ENCODE measurements around the gene TBL3.
A peak's percentile ranks its signal among the peaks of the same experiment; 100 is the strongest.
"Not testable (repeated sequence)": the region's sequence is repeated elsewhere in the genome, so short reads cannot be mapped to it uniquely, and the experiment has no call there.

The TBL3 gene

GRCh38 chr16:1971796-1972489 lies at the start of gene TBL3:
Gene TBL3 (plus strand): TSS chr16:1972053. CDS start chr16:1972165, 112 bp downstream.
- peak; percentile 91 to 96 for DNase-seq (ENCODE audit: low read depth in 2 of 2)

GRCh38 chr16:1922357-1922756 lies 49.5 kb upstream of the TBL3 start:
- no peak for DNase-seq (ENCODE audit: low read depth in 2 of 2)

GRCh38 chr16:1923299-1924034 lies 48.4 kb upstream of the TBL3 start:
- no peak for DNase-seq (ENCODE audit: low read depth in 2 of 2)

- no peak for DNase-seq (ENCODE audit: low read depth in 2 of 2)
Observed at GRCh38 chr16:1924095-1924494, 47.8 kb upstream of the TBL3 start.

- no peak for DNase-seq (ENCODE audit: low read depth in 2 of 2)
Observed at GRCh38 chr16:1926271-1926670, 45.6 kb upstream of the TBL3 start.

- no peak for DNase-seq (ENCODE audit: low read depth in 2 of 2)
Observed at GRCh38 chr16:1929105-1929504, 42.7 kb upstream of the TBL3 start.

- peak; percentile 79 to 83 for DNase-seq (ENCODE audit: low read depth in 2 of 2)
Observed at GRCh38 chr16:1929578-1930337, 42.1 kb upstream of the TBL3 start.

- no peak for DNase-seq (ENCODE audit: low read depth in 2 of 2)
Observed at GRCh38 chr16:1930338-1930720, 41.5 kb upstream of the TBL3 start.

- no peak for DNase-seq (ENCODE audit: low read depth in 2 of 2)
Observed at GRCh38 chr16:1932050-1933028, 39.5 kb upstream of the TBL3 start.

GRCh38 chr16:1933097-1933661 lies 38.7 kb upstream of the TBL3 start:
- DNase-seq (ENCODE audit: low read depth in 2 of 2), result no peak

GRCh38 chr16:1936945-1937479 lies 34.8 kb upstream of the TBL3 start:
- DNase-seq (ENCODE audit: low read depth in 2 of 2), result no peak

GRCh38 chr16:1938316-1938715 lies 33.5 kb upstream of the TBL3 start:
- no peak for DNase-seq (ENCODE audit: low read depth in 2 of 2)

- no peak for DNase-seq (ENCODE audit: low read depth in 2 of 2)
Observed at GRCh38 chr16:1938910-1939309, 32.9 kb upstream of the TBL3 start.

GRCh38 chr16:1939833-1940232 lies 32.0 kb upstream of the TBL3 start:
- not testable (repeated sequence) for DNase-seq (ENCODE audit: low read depth in 2 of 2)

- DNase-seq (ENCODE audit: low read depth in 2 of 2), result no peak
Observed at GRCh38 chr16:1940273-1941161, 31.3 kb upstream of the TBL3 start.

GRCh38 chr16:1941162-1942046 lies 30.4 kb upstream of the TBL3 start:
- no peak for DNase-seq (ENCODE audit: low read depth in 2 of 2)

- DNase-seq (ENCODE audit: low read depth in 2 of 2), result no peak
Observed at GRCh38 chr16:1942047-1942809, 29.6 kb upstream of the TBL3 start.

All from stimulated activated CD8-positive, alpha-beta memory T cell treated with anti-CD3 and anti-CD28 coated beads, Interleukin-15, amount 100 ng/mL, for 4 hours (primary cell).